ENCODE measurements around the gene EPHA3.

The EPHA3 gene

DNA sequence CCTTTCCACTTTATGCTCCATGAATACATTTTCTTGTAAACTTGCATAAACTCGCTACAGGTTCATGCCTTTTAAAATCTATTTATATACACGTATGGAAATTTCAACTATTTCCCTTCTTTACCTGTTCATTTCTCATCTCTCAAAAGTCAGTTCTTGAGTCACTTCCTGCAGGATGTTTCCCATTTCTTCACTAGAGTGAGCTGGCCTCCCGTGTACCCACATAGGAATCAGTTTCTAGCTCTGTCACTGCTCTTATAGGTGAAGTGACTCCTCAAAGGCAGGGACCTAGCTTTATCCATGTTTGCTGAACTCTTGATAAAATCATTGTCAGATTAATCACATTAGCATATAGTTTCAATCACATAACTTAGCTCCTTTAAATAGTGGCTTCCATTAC, 259.7 kb downstream of the EPHA3 start:
- DNase-seq: no peak

- DNase-seq: no peak
Measured at GRCh38 chr3:89368846-89369245, 261.4 kb downstream of the EPHA3 start.

- DNase-seq: no peak
Measured at GRCh38 chr3:89372456-89372855, 265.0 kb downstream of the EPHA3 start.

DNA sequence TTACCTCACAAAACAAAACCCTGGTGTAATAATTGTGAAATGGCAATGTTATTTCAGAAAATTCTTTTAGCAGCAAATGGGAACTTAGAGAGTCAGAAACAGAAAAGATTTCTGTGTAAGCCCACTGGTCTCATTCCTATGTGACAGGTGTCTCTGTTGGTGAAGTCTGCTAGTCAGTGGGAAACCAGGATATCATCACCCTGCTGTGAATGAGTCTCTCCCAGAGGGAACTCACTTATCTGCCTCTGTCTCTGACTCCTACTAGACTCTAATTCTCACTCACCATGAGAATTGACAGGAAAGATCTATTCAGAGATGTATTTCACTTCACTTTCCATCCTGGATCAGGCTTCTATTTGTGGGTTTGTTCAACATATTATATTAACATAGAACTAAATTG, 266.0 kb downstream of the EPHA3 start:
- no peak for DNase-seq

GRCh38 chr3:89375451-89375850, 268.0 kb downstream of the EPHA3 start:
- DNase-seq: no peak

DNA sequence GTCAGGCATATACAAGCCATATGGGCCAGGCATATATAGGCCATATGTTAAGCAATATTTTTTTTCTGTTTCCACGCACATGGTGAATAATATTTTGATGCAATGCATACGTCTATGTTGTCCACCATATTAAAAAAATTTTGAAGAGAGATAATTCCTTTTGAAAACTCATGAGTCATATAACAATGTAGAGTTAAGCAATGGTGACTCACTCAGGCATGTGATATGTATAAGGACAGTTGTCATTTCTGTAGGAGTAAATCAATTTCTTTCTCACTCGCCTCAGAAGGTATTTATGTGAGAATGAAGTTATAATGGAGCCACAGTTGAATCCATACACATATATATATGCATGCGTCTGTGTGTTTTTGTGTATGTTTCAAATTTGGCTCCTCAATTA, 272.6 kb downstream of the EPHA3 start:
- DNase-seq: no peak

DNA sequence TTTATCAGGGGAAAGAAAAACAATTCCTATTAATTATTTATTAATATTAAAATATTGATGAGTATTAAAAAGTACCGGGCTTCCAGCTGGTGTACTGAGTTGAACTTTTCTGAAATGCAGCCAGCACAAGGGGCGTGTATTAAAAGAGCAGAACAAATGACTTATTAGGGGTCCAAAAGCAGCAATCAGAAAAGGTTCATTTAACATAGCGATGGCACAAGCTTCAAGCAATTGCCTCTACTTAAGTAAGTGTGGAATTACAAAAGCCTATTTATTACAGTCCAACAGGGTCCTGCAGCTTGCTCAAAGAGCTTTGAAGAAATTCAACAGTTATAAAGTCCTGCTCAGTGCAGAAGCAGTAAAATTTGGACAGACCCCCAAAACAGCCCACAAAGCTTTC, 285.6 kb downstream of the EPHA3 start:
- DNase-seq: no peak

- DNase-seq: no peak
Measured at GRCh38 chr3:89395456-89395855, 288.0 kb downstream of the EPHA3 start.

DNA sequence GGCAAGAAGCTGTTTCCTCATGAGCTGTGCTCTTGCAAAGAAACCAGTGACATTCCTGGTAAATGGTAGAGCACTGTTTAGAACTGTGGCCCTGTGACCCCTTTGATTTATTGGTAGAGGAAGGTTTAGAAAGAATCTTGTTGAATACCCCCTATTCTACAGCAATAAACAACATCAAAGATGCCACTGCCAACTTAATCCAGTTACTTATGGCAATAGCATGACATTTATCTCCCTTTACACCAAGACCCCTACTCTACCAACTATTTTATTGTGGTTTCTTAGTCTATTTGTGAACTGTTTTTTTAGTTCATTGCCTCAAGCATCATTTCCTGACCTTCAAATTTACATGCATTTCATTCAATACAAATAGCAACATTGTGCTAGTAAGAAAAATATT, 288.6 kb downstream of the EPHA3 start:
- DNase-seq: no peak

GRCh38 chr3:89402051-89402450, 294.6 kb downstream of the EPHA3 start:
- no peak for DNase-seq

- DNase-seq: no peak
Measured at GRCh38 chr3:89405176-89405575, 297.8 kb downstream of the EPHA3 start.

DNA sequence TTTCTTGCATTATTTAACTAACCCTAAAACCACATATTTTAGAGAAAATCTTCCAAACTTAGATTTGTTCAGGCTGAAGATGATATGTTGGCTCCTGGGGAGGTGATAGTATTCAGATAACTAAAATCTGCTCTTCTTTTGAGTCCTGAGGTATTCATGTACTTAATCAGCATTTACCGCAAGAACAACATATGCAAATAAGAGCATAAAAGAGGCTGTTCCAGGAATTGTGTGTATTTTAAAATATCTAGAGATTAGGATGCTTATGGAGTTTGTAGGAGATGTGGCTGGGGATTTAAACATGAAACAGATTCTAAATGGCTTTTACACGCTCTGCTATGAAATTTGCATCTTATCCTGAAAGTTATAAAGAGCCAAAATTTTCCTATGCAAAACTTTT, 298.2 kb downstream of the EPHA3 start:
- no peak for DNase-seq

- DNase-seq: no peak
Measured at GRCh38 chr3:89411201-89411600, 303.8 kb downstream of the EPHA3 start.

DNA sequence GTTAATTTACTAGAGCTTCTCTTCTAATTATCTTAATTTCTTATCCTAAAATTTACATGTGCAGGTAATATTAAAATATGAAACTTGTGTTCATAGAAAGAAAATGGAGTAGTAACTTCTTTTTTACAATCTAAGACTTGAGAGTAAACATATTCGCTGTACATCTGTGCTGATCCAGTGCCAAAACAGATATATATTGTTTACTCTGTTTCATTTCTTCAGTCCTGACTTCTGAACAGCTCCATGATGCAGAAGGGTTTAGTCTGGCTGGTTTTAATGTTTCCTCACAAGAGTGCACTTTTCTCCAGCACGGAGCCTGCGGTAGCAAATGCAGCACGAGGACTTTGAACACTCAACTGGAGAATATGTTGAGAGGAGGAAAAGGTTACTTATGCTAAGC, 306.8 kb downstream of the EPHA3 start:
- no peak for DNase-seq

- no peak for DNase-seq
Measured at GRCh38 chr3:89419647-89420241, 312.3 kb downstream of the EPHA3 start.

GRCh38 chr3:89426060-89426459, 318.6 kb downstream of the EPHA3 start:
- DNase-seq: no peak

DNA sequence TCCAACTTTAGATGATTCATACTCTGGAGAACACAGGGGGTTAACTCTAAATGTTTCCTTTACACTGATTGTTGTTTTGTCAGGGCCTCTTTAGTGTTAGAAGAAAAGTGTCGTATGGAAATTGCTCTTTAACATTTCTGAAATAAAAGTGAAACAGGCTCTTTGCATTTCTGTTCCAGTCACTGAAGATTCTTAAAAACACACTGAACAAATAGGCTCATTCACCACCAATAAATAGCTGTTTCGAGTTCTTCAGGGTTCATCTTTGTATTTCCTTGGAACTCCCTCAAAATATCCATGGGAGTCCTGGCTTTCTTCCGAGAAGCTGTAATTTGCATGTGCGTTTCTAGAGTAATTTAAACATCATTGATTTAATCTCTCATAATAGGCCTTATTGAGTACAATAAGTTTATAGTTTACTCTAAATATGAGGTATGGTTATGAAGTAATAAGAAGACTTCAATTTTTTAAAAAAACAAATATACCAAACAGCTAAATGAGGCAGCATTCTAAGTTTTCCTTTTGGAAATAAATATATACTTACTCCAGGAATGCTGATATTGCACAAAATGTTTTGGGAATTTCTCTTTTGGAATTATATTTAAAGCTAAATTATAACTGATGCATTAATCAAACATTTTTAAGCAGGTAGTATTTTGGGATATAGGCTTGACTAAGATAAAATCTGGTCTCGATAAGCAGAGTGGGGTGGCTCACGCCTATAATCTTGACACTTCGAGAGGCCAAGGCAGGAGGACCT, 327.4 kb downstream of the EPHA3 start:
- no peak for DNase-seq

- DNase-seq: no peak
Measured at GRCh38 chr3:89436846-89437245, 329.4 kb downstream of the EPHA3 start.

- no peak for DNase-seq
Measured at GRCh38 chr3:89440386-89440785, 333.0 kb downstream of the EPHA3 start.

DNA sequence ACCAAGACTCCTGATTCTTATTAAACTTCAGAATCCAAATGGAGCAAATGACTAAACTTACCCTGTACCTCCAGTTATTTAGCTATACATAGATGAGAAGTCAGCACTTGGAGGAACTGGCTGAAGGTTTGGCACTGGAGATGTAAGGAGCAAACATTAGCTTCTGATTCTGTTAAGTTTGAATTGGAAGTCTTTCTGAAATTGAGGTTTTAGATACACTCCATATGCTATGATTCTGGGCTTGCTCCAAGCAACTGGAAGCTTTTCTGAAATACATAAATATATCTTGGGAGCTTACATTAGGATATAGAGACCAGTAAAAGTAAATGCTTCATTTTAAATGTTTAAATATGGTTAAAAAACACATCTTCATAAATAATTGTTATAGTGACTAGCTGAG, 333.7 kb downstream of the EPHA3 start:
- DNase-seq: no peak

DNA sequence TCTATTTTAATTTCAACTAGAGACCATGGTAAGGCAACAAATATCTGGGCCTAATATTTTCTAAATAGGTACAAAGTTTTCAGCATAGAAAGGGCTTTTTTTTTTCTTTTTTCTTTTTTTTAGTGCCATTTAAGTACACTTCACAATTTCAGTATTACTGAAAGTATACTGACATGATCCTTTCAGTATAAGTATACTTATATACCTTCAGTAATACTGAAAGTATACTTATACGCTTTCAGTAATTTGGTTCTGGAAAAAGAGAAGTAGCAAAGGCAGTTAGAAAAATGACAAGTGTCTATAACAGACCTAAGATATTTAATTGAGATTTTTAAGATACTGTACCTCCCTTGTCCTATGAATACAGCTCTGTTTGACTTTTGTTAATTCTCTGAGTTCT, 339.2 kb downstream of the EPHA3 start:
- DNase-seq: no peak

- DNase-seq: no peak
Measured at GRCh38 chr3:89447243-89447642, 339.8 kb downstream of the EPHA3 start.

GRCh38 chr3:89449086-89449485, 341.7 kb downstream of the EPHA3 start:
- DNase-seq: no peak

DNA sequence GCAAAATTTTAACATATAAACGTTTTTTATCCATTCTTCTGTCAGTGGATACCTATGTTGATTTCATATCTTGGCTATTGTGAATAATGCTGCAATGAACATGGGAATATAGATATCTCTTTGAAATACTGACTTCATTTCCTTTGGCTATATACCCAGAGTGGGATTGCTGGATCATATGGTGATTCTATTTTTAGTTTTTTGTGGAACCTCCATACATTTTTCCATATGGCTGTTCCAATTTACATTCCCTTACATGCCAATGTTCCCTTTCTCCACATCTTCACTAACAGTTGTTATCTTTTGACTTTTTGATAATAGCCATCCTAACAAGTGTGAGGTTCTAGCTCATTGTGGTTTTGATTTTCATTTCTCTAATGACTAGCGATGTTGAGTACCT, 344.6 kb downstream of the EPHA3 start:
- no peak for DNase-seq

- DNase-seq: no peak
Measured at GRCh38 chr3:89455240-89455639, 347.8 kb downstream of the EPHA3 start.

Data from right kidney (tissue), 1 donor.